NCI-H128 (cell line): ENCODE measurements around the gene SMARCA5.
"Not testable (repeated sequence)": the region's sequence is repeated elsewhere in the genome, so short reads cannot be mapped to it uniquely, and the experiment has no call there.

Experiments
- DNase-seq: peaks from one replicate; lab custom pipeline; 2025; ENCODE audit not compliant: unreplicated experiment; lab: John Stamatoyannopoulos, UW

SMARCA5 gene

GRCh38 chr4:143513314-143514168, at the start of gene SMARCA5:
TSS of gene SMARCA5 (plus strand) at chr4:143513702. CDS start at chr4:143513925, 223 bp downstream.
- DNase-seq = peak; percentile 90

DNA sequence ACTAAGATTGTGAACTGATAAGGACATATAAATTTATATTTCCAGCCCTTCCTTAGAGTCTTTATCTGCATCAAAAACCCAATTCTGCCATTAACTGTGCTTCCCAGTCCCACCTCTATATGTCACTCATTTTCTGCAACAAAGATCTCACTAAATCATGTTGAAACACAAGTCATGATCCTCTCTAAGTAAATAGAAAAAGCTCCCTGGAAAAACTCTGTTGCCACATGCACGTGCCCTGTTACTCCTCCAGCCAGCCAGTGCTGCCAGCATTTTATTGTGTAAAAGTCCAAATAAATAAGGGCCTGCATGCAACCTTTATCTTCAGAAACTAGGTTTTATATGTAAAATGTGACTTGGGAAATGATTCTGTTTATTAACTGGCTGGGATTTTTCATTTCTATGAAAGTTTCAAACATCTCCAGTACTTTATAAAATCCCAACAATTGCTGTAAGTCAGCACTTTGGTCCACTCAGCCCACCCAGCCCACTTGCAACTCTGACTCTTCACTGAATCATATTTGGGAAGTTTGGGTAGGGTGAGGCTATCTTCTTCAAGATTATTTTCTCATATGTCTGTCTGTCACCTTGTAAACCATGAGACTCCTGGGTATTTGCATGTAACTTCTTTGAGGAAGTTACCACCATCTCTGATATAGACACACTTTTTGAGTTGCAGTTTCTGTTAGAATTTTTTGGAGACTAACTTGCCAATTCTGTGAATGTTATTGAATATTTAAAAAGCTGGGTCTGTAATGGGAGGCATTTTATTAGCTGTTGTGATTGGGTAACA, 40.0 kb upstream of the SMARCA5 start:
- DNase-seq = no peak

DNA sequence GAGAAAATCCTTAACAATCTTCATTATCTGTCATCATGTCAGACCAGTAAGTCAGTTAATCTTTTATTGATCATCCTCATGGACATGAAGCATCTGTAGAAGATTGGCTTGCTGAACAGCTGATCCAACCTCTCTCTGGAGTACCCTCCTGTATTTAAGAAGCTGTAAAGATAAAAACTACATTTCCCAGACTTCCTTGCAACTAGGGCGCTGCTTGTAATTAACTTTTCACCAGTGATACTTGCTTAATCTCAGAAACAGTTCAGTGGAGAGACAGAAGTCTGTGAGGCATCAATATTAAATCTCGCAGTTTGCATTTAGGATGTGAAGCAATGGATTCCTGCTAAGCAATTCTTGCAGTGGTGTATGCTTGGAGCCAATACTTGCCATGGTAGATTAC, 36.0 kb upstream of the SMARCA5 start:
- no peak for DNase-seq

GRCh38 chr4:143481361-143481760, 32.1 kb upstream of the SMARCA5 start:
- DNase-seq = no peak

- DNase-seq = no peak
Measured at GRCh38 chr4:143482840-143483239, 30.7 kb upstream of the SMARCA5 start.

DNA sequence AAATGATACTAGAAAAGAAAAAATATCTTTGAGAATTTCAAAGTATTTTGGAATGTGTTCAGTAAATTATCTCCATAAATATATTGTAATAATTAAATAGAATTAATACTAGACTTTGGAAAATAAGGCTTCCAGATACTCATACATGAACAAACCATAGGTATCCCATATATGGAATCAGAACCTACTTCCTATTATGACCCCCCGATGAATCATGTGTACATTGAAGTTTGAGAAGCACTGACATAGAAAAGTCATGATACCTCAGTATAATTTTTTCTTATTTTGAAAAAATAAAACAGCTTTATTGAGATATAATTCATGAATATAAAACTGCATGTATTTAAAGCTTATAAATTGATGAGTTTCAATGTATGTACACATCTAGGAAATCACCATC, 27.2 kb upstream of the SMARCA5 start:
- no peak for DNase-seq

- no peak for DNase-seq
Measured at GRCh38 chr4:143488687-143489086, 24.8 kb upstream of the SMARCA5 start.

DNA sequence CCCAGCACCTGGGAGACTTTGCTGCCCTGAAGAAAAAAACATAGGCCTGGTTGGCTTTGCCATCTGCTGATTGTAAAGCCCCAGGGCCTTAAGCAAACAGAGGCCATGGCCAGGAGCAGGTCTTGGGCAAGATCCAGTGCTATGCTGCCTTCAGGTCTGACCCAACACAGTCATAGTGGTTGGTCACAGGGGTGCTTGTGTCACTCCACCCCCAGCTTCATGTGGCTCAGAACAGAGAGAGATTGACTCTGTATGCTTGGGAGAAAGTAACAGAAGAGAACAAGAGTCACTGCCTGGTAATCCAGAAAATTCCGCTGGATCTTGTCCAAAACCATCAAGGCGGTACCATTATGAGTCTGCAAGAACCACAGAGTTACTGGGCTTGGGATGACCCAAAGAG, 24.4 kb upstream of the SMARCA5 start:
- DNase-seq = no peak

DNA sequence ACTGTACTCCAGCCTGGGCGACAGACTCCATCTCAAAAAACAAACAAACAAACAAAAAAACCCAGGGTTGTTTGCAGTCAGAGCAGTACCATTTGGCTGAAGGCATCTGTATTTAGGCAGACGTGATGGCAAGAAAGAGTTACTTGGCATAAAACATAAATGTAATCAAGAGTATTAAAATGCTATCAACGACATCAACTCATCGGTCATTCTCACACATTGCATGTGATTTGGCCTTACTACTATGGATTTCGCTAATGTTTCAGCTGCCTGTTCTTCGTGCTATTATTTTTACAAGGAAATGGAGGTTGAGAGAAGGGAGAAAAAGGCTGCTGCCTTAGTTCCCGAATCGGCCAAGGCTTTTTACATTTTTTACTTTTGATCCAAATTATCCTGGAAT, 15.5 kb upstream of the SMARCA5 start:
- no peak for DNase-seq

- no peak for DNase-seq
Measured at GRCh38 chr4:143502231-143502630, 11.3 kb upstream of the SMARCA5 start.

GRCh38 chr4:143506031-143506430, 7.5 kb upstream of the SMARCA5 start:
- no peak for DNase-seq

DNA sequence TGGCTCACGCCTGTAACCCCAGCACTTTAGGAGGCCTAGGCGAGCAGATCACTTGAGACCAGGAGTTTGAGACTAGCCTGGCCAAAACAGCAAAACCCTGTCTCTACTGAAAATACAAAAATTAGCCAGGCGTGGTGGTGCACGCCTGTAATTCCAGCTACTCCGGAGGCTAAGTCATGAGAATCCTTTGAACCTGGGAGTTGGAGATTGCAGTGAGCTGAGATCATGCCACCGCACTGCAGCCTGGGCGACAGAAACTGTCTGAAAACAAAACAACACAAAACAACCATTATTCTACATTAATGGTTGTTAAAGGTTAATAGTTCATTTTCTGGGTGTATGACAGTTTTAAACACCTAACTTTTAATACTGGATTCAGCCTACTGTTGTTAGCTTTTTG, 1.6 kb upstream of the SMARCA5 start:
- no peak for DNase-seq

GRCh38 chr4:143512978-143513313, 556 bp upstream of the SMARCA5 start:
- no peak for DNase-seq

- DNase-seq = no peak
Measured at GRCh38 chr4:143514169-143514495, 630 bp downstream of the SMARCA5 start.

DNA sequence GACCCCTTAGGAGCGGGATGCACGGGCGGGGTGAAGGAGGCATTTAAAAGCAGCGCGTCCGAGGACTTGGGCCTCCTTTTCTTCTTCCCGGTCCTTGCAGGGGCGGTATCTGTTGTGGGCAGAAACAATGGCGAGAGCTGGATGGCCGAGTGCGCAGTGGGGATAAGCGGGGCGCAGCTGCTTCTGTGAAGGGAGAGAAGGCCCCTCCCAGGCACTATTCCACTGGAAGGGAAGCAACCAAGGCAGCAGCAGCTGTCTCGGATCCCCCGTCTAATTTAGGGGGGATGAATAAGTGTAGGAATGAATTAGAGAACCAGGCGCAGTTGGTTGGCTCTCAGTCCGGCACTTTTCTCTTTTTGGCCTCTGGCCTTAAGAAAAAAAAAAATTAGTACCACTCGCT, 995 bp downstream of the SMARCA5 start:
- DNase-seq = peak; percentile 3

DNA sequence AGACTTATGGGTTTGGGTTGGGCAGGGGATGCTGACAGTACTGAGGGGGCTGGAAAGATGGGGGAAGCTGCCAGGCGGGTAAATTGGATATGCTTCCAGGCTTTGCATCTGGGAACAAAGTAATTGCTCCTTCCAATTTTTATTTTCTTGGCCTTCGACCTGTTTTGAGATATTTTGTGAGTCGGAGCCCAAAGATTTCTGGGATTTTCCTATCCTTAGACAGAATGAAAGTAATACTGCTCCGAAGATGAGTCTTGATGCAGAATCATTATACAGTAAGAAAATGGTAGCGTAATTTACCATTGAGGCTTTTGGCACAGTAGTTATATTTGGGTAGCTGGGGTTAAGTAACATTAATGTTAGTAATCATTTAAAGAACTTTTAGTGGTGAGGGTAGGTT, 1.4 kb downstream of the SMARCA5 start:
- DNase-seq = no peak

DNA sequence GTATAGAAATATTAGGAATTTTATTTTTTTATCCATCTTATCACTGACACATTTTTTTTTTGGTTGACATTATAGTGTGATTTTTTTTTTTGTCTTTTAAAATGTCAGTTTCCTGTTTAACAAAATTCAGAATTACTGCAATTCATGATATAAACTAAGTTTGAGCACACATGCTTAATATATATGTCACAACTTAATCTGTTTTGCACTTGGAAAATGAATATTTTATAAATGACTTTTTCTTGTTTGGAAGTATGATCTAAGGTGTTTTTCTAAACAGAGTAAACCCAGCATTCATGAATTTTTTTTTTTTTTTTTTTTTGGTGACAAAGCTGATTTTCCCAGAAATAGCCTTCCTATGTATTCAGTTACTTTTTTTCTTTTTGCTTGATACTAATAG, 2.4 kb downstream of the SMARCA5 start:
- no peak for DNase-seq

DNA sequence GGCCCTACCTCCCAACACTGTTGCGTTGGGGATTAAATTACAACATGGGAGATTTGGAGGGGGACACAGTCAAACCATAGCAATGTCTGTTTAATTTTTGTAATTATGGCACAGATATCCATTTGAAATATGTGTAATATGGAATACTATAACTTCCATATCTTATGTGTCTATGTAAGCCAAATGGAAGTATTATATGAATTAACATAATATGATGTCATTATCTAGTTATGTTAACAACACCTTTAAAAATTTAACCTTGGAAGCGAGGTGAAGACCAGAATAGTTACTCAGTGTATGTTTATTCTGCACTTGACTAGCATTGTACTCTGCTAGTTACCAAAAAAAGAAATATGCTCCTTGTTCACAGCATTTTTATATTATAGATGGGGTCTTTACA, 4.3 kb downstream of the SMARCA5 start:
- DNase-seq = no peak

DNA sequence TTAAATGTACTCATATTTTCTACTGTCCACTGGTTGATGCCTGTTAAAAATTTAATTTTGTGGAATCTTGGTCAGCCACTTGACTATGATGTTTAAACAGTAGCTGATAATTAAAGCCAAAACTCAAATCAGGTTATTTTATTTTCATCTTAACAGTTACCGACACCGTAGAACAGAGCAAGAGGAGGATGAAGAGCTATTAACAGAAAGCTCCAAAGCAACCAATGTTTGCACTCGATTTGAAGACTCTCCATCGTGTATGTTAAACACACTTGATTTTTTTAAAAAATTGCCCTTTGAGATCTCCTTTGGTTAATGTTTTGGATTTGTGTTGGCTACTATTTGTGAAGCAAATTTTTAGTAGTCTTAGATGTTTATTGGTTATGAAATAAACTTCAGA, 10.7 kb downstream of the SMARCA5 start:
- no peak for DNase-seq

DNA sequence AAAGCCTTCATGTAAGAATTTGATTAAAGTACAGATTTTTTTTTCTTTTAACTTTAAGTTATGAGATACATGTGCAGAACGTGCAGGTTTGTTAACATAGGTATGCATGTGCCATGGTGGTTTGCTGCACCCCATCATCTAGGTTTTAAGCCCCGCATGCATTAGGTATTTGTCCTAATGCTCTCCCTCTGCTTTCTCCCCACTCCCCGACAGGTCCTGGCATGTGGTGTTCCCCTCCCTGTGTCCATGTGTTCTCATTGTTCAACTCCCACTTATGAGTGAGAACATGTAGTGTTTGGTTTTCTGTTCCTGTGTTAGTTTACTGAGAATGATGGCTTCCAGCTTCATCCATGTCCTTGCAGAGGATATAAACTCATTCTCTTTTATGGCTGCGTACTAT, 14.5 kb downstream of the SMARCA5 start:
- DNase-seq = not testable (repeated sequence)

- no peak for DNase-seq
Measured at GRCh38 chr4:143531380-143531779, 17.9 kb downstream of the SMARCA5 start.

GRCh38 chr4:143531788-143532491, 18.4 kb downstream of the SMARCA5 start:
- no peak for DNase-seq
